HEK293 (cell line): ENCODE results near the gene FAM193B.

Experiments used
- CTCF ChIA-PET: fragments of 350-600 bp; formaldehyde crosslinking; extraction: SDS; loops from one replicate; lab custom pipeline; 2021; ENCODE audit warnings: antibody characterized with exemption; lab: Yijun Ruan, JAX
- POLR2A ChIA-PET: fragments of 300-600 bp; formaldehyde crosslinking; extraction: SDS; loops from one replicate; lab custom pipeline; 2020; ENCODE audit warnings: antibody characterized with exemption, inconsistent platforms; lab: Yijun Ruan, JAX
- H3K27ac ChIP-seq: fragments of 200-500 bp; sonication (Bioruptor generic); 2 replicates; pipeline ENCODE4 v1.5.1; 2014; ENCODE audit warnings: low read depth, low read length, control low read depth, inconsistent platforms; ENCODE audit errors: extremely low read depth
- H3K36me3 ChIP-seq, 2 experiments: fragments of 200-500 bp in 1 of 2; sonication (Bioruptor generic) in 1 of 2; 1 replicate in 1 of 2; 2 replicates in 1 of 2; pipeline ENCODE4 v1.5.1; 2014 to 2017; ENCODE audit warnings: inconsistent platforms in 2 of 2, low read length in 2 of 2; ENCODE audit not compliant: control insufficient read depth in 2 of 2, insufficient read depth in 1 of 2
- H3K4me1 ChIP-seq: fragments of 200-500 bp; sonication (Bioruptor generic); 2 replicates; pipeline ENCODE4 v1.5.1; 2014; ENCODE audit warnings: mild to moderate bottlenecking, low read length, inconsistent platforms; ENCODE audit not compliant: control insufficient read depth, insufficient read depth
- H3K4me3 ChIP-seq: 2 replicates; pipeline ENCODE4 v1.5.1; 2011; ENCODE audit warnings: low read depth, mild to moderate bottlenecking, control low read depth, low read length, moderate library complexity
- H3K9me3 ChIP-seq: fragments of 200-500 bp; sonication (Bioruptor generic); 2 replicates; pipeline ENCODE4 v1.5.1; 2014; ENCODE audit warnings: low read depth, low read length, inconsistent platforms; ENCODE audit not compliant: control insufficient read depth, insufficient read depth
- KLF7 ChIP-seq: fragments of 450-650 bp; formaldehyde crosslinking; IDR thresholded peaks from 2 replicates; pipeline ENCODE4 v1.5.1; 2016; ENCODE audit warnings: missing biosample characterization, missing genetic modification characterization, borderline replicate concordance
- MYNN ChIP-seq: fragments of 450-650 bp; formaldehyde crosslinking; IDR thresholded peaks from 2 replicates; pipeline ENCODE4 v1.5.1; 2016; ENCODE audit warnings: missing biosample characterization, missing genetic modification characterization, borderline replicate concordance
- SP3 ChIP-seq: fragments of 450-650 bp; formaldehyde crosslinking; IDR thresholded peaks from 2 replicates; pipeline ENCODE4 v1.5.1; 2016; ENCODE audit warnings: missing biosample characterization, missing genetic modification characterization
- ZNF155 ChIP-seq: fragments of 450-650 bp; formaldehyde crosslinking; IDR thresholded peaks from 2 replicates; pipeline ENCODE4 v1.5.1; 2016; ENCODE audit warnings: missing biosample characterization, missing genetic modification characterization
- ZNF202 ChIP-seq: fragments of 450-650 bp; formaldehyde crosslinking; IDR thresholded peaks from 2 replicates; pipeline ENCODE4 v1.5.1; 2016; ENCODE audit warnings: missing biosample characterization, missing genetic modification characterization, borderline replicate concordance
- ZNF544 ChIP-seq: fragments of 450-650 bp; formaldehyde crosslinking; IDR thresholded peaks from 2 replicates; pipeline ENCODE4 v1.5.0; 2017; ENCODE audit warnings: missing biosample characterization, missing genetic modification characterization
- ZNF571 ChIP-seq: fragments of 450-650 bp; formaldehyde crosslinking; IDR thresholded peaks from 2 replicates; pipeline ENCODE4 v1.5.0; 2017; ENCODE audit warnings: missing biosample characterization, missing genetic modification characterization
- ZNF626 ChIP-seq: fragments of 450-650 bp; sonication (Bioruptor Pico); formaldehyde crosslinking; IDR thresholded peaks from 2 replicates; pipeline ENCODE4 v1.5.1; 2018; ENCODE audit warnings: missing biosample characterization, missing genetic modification characterization, inconsistent platforms
- ZNF658 ChIP-seq: fragments of 450-650 bp; formaldehyde crosslinking; IDR thresholded peaks from 2 replicates; pipeline ENCODE4; 2016; ENCODE audit warnings: missing biosample characterization, missing genetic modification characterization
- ZNF660 ChIP-seq: fragments of 450-650 bp; IDR thresholded peaks from 2 replicates; pipeline ENCODE4 v1.5.1; 2018; ENCODE audit warnings: missing biosample characterization, mild to moderate bottlenecking, missing genetic modification characterization
- ZNF843 ChIP-seq: fragments of 450-650 bp; formaldehyde crosslinking; IDR thresholded peaks from 2 replicates; pipeline ENCODE4 v1.5.1; 2016; ENCODE audit warnings: missing biosample characterization, missing genetic modification characterization
- TF ChIP-seq, protein P1 (sequence below): fragments of 450-650 bp; formaldehyde crosslinking; conservative IDR thresholded peaks from 2 replicates; pipeline ENCODE4 v1.5.1; 2016; ENCODE audit warnings: low read depth, missing biosample characterization, missing genetic modification characterization
- TF ChIP-seq, protein P2 (sequence below): fragments of 450-650 bp; formaldehyde crosslinking; IDR thresholded peaks from 2 replicates; pipeline ENCODE4 v1.5.1; 2016; ENCODE audit warnings: missing biosample characterization, missing genetic modification characterization
- TF ChIP-seq, protein P3 (sequence below): fragments of 450-650 bp; formaldehyde crosslinking; IDR thresholded peaks from 2 replicates; pipeline ENCODE4 v1.5.1; 2017; ENCODE audit warnings: missing biosample characterization, mild to moderate bottlenecking, missing genetic modification characterization, moderate library complexity
- TF ChIP-seq, protein P4 (sequence below): fragments of 450-650 bp; formaldehyde crosslinking; IDR thresholded peaks from 2 replicates; pipeline ENCODE4 v1.5.1; 2016; ENCODE audit warnings: missing biosample characterization, missing genetic modification characterization

The FAM193B gene

DNA sequence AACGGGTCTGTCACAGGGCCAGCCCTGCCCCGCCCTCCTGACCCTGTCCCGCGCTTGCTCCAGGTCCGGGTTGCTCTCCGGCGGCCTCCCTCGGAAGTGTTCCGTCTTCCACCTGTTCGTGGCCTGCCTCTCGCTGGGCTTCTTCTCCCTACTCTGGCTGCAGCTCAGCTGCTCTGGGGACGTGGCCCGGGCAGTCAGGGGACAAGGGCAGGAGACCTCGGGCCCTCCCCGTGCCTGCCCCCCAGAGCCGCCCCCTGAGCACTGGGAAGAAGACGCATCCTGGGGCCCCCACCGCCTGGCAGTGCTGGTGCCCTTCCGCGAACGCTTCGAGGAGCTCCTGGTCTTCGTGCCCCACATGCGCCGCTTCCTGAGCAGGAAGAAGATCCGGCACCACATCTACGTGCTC lies 49.8 kb upstream of the FAM193B start (continued):
- no peak for TF ChIP-seq MYNN
- no peak for TF ChIP-seq ZNF660 (tag by site-specific recombination)
- no peak for TF ChIP-seq ZNF626 (tag by site-specific recombination)
- TF ChIP-seq, protein P1, sequence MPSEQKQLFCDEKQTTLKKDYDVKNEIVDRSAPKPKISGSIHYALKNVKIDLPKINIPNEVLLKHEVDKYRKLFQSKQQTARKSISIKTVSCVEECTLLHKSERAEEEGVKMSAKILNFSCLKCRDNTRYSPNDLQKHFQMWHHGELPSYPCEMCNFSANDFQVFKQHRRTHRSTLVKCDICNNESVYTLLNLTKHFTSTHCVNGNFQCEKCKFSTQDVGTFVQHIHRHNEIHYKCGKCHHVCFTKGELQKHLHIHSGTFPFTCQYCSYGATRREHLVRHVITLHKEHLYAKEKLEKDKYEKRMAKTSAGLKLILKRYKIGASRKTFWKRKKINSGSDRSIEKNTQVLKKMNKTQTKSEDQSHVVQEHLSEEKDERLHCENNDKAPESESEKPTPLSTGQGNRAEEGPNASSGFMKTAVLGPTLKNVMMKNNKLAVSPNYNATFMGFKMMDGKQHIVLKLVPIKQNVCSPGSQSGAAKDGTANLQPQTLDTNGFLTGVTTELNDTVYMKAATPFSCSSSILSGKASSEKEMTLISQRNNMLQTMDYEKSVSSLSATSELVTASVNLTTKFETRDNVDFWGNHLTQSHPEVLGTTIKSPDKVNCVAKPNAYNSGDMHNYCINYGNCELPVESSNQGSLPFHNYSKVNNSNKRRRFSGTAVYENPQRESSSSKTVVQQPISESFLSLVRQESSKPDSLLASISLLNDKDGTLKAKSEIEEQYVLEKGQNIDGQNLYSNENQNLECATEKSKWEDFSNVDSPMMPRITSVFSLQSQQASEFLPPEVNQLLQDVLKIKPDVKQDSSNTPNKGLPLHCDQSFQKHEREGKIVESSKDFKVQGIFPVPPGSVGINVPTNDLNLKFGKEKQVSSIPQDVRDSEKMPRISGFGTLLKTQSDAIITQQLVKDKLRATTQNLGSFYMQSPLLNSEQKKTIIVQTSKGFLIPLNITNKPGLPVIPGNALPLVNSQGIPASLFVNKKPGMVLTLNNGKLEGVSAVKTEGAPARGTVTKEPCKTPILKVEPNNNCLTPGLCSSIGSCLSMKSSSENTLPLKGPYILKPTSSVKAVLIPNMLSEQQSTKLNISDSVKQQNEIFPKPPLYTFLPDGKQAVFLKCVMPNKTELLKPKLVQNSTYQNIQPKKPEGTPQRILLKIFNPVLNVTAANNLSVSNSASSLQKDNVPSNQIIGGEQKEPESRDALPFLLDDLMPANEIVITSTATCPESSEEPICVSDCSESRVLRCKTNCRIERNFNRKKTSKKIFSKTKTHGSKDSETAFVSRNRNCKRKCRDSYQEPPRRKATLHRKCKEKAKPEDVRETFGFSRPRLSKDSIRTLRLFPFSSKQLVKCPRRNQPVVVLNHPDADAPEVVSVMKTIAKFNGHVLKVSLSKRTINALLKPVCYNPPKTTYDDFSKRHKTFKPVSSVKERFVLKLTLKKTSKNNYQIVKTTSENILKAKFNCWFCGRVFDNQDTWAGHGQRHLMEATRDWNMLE, result no peak
- TF ChIP-seq ZNF843, result no peak
- no peak for TF ChIP-seq ZNF202 (tag by site-specific recombination)

DNA sequence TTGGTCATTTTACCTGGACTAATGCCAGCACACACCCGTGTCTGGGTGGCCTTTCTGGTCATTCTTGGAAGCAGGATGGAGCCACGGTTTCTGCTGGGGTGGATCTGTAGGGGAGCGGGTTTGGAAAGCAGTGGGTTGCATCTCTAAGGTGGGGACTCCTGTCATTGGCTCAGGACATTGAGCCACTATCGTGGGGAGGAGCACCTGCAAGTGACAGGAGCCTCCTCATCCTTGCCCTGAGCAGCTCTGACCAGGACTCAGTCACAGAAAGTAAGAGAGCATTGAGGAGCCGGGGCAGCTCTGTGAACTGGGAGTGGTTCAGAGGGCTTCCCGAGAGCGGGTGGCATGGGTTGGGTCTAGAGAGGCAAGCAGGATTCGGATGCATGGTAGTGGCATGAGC lies 49.3 kb upstream of the FAM193B start:
- H3K4me1 ChIP-seq, result 0 out of 2 replicates have a peak, but pooled peaks cover 2% of the 10 kb centered on the region
- ChIA-PET POLR2A (interaction anchor here (0.9 kb wide), 1 partner anchor 11 kb away, joined by 3 read pairs; the partner anchor contains the start of gene TMED9), CTCF (interaction anchor here (0.6 kb wide), 1 partner anchor 69 kb away, joined by 3 read pairs; no protein-coding TSS in a partner anchor)
- H3K36me3 ChIP-seq, result peaks cover 0 to 9% of the 10 kb centered on the region in 2 experiments; a peak in 2 of 3 replicates
- no peak overlapping the region for H3K4me3 ChIP-seq
- no peaks in the 10 kb centered on the region for H3K9me3 ChIP-seq
- TF ChIP-seq, protein P2, sequence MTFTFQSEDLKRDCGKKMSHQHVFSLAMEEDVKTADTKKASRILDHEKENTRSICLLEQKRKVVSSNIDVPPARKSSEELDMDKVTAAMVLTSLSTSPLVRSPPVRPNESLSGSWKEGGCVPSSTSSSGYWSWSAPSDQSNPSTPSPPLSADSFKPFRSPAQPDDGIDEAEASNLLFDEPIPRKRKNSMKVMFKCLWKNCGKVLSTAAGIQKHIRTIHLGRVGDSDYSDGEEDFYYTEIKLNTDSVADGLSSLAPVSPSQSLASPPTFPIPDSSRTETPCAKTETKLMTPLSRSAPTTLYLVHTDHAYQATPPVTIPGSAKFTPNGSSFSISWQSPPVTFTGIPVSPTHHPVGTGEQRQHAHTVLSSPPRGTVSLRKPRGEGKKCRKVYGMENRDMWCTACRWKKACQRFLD (tag by site-specific recombination), result no peak
- TF ChIP-seq, protein P3, sequence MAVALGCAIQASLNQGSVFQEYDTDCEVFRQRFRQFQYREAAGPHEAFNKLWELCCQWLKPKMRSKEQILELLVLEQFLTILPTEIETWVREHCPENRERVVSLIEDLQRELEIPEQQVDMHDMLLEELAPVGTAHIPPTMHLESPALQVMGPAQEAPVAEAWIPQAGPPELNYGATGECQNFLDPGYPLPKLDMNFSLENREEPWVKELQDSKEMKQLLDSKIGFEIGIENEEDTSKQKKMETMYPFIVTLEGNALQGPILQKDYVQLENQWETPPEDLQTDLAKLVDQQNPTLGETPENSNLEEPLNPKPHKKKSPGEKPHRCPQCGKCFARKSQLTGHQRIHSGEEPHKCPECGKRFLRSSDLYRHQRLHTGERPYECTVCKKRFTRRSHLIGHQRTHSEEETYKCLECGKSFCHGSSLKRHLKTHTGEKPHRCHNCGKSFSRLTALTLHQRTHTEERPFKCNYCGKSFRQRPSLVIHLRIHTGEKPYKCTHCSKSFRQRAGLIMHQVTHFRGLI, result no peak
- no peak for TF ChIP-seq ZNF544
- no peak for TF ChIP-seq ZNF658 (tag by site-specific recombination)
- TF ChIP-seq ZNF626 (tag by site-specific recombination), result no peak
- TF ChIP-seq ZNF155 (tag by site-specific recombination), result no peak
- TF ChIP-seq, protein P4, sequence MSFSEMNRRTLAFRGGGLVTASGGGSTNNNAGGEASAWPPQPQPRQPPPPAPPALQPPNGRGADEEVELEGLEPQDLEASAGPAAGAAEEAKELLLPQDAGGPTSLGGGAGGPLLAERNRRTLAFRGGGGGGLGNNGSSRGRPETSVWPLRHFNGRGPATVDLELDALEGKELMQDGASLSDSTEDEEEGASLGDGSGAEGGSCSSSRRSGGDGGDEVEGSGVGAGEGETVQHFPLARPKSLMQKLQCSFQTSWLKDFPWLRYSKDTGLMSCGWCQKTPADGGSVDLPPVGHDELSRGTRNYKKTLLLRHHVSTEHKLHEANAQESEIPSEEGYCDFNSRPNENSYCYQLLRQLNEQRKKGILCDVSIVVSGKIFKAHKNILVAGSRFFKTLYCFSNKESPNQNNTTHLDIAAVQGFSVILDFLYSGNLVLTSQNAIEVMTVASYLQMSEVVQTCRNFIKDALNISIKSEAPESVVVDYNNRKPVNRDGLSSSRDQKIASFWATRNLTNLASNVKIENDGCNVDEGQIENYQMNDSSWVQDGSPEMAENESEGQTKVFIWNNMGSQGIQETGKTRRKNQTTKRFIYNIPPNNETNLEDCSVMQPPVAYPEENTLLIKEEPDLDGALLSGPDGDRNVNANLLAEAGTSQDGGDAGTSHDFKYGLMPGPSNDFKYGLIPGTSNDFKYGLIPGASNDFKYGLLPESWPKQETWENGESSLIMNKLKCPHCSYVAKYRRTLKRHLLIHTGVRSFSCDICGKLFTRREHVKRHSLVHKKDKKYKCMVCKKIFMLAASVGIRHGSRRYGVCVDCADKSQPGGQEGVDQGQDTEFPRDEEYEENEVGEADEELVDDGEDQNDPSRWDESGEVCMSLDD (tag by site-specific recombination), result no peak
- TF ChIP-seq ZNF571, result no peak
- TF ChIP-seq SP3 (tag by site-specific recombination), result no peak
- no peak for TF ChIP-seq KLF7 (tag by site-specific recombination)
- TF ChIP-seq, all 188 proteins: peak for 0
- H3K27ac ChIP-seq, result no peak overlapping the region
